NCI-H2196 treated with DMSO at 0.1 percent for 48 hours (cell line): Measurements from ENCODE around the gene ITPKC.

ENCODE experiments used
- DNase-seq: peaks from one replicate; lab custom pipeline; 2025; ENCODE audit not compliant: unreplicated experiment; lab: John Stamatoyannopoulos, UW

Gene ITPKC

GRCh38 chr19:40716482-40717324 lies at the start of gene ITPKC, which contains the start of gene COQ8B:
Gene ITPKC (plus strand): TSS chr19:40717112. CDS start chr19:40717136, 24 bp downstream.
Gene COQ8B (minus strand): TSS chr19:40716886. CDS start chr19:40714632, 2,254 bp downstream.
- DNase-seq: peak; percentile 89

- no peak for DNase-seq
Observed at GRCh38 chr19:40667602-40668001, 49.3 kb upstream of the ITPKC start.

GRCh38 chr19:40668991-40669614 lies 47.8 kb upstream of the ITPKC start:
- DNase-seq: no peak

- no peak for DNase-seq
Observed at GRCh38 chr19:40671404-40671803, 45.5 kb upstream of the ITPKC start.

GRCh38 chr19:40672038-40672437 lies 44.9 kb upstream of the ITPKC start:
- no peak for DNase-seq

- DNase-seq: no peak
Observed at GRCh38 chr19:40672573-40673299, 44.2 kb upstream of the ITPKC start.

GRCh38 chr19:40673397-40673796 lies 43.5 kb upstream of the ITPKC start:
- DNase-seq: no peak

- peak; percentile 24 for DNase-seq
Observed at GRCh38 chr19:40674291-40674690, 42.6 kb upstream of the ITPKC start.

GRCh38 chr19:40677156-40677555 lies 39.8 kb upstream of the ITPKC start:
- no peak for DNase-seq

- DNase-seq: no peak
Observed at GRCh38 chr19:40681039-40681438, 35.9 kb upstream of the ITPKC start.

- DNase-seq: no peak
Observed at GRCh38 chr19:40682431-40682964, 34.4 kb upstream of the ITPKC start.

GRCh38 chr19:40683437-40683836 lies 33.5 kb upstream of the ITPKC start:
- no peak for DNase-seq

GRCh38 chr19:40684280-40684679 lies 32.6 kb upstream of the ITPKC start:
- no peak for DNase-seq

GRCh38 chr19:40685016-40685526 lies 31.8 kb upstream of the ITPKC start:
- DNase-seq: no peak

GRCh38 chr19:40685563-40685962 lies 31.3 kb upstream of the ITPKC start:
- no peak for DNase-seq

GRCh38 chr19:40686882-40687524 lies 29.9 kb upstream of the ITPKC start:
- no peak for DNase-seq

GRCh38 chr19:40687525-40688016 lies 29.3 kb upstream of the ITPKC start:
- no peak for DNase-seq

GRCh38 chr19:40688309-40688708 lies 28.6 kb upstream of the ITPKC start:
- DNase-seq: no peak

GRCh38 chr19:40688987-40689338 lies 27.9 kb upstream of the ITPKC start:
- no peak for DNase-seq

GRCh38 chr19:40689339-40690049 lies 27.4 kb upstream of the ITPKC start:
- DNase-seq: no peak
